T-helper 1 cell treated with Interleukin-12 subunit alpha and Interleukin-12 subunit beta and Interleukin-4 antibody, amounts not matched to agents 30 ng/mL and 1 ng/mL, for 36 hours (primary cell): ENCODE results near the gene RFC1. TPM values are rescaled to one million over a fixed set of nuclear protein-coding genes. Genes with fewer than 3 reads are reported as not detected.

ENCODE experiments used
- intact Hi-C: fragments of 100-400 bp; cut with micrococcal nuclease; formaldehyde crosslinking; loops from one replicate; pipeline ENCODE4 v1.15.1; 2024
- total RNA-seq: library from RNA; stranded (reverse); gene quantifications from 2 replicates; pipeline ENCODE4 v1.2.3, GENCODE V29; 2022

The RFC1 gene
- total RNA-seq, 1 donor from 2014 or later: 70.8 TPM

DNA sequence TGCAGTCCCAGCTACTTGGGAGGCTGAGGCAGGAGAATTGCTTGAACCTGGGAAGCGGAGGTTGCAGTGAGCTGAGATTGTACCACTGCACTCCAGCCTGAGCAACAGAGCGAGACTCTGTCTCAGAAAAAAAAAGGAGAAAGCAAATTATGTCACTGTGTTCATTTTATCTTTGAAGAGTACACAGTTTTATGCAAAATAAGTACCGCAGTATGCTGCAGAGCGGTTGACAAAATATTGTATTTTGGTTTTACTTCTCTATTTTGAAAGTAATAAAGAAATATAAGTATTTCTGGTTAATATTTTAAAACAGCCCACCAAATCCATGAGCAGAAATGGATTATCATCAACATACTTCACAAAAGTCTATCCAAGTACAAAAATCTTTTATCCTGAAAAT lies 5.6 kb downstream of the RFC1 start:
- intact Hi-C loops: loop anchor here (10.0 kb wide), 2 partner anchors 556 to 1314 kb away; partner anchors contain the start of gene TLR1

DNA sequence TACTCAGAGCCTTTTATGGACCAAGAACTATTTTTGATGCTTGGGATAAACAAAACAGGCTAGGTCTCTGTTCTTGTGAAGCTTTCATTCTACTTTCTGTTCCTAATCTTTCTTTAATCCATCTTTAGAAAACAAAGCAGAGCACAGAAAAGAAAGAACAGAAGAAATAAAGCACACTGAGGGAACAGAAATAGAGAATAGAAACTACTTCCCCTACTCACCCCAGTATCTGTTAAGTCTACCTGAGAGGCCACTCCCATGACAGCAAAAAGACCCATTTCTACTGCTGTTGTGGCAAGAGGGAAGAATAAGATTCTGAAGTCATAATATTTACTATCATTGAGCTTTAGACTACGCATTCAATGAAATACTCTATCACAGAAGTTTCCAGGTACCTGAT lies 9.2 kb downstream of the RFC1 start:
- intact Hi-C loops: loop anchor here (10.0 kb wide), 1 partner anchor 948 kb away; no protein-coding TSS in a partner anchor

- intact Hi-C loops: loop anchor here (1.0 to 10.0 kb wide), 13 partner anchors 10 to 1667 kb away; partner anchors contain the start of genes N4BP2, PDS5A, RELL1 and RHOH
These were observed 12.0 kb downstream of the RFC1 start for GRCh38 chr4:39354254-39354552.

DNA sequence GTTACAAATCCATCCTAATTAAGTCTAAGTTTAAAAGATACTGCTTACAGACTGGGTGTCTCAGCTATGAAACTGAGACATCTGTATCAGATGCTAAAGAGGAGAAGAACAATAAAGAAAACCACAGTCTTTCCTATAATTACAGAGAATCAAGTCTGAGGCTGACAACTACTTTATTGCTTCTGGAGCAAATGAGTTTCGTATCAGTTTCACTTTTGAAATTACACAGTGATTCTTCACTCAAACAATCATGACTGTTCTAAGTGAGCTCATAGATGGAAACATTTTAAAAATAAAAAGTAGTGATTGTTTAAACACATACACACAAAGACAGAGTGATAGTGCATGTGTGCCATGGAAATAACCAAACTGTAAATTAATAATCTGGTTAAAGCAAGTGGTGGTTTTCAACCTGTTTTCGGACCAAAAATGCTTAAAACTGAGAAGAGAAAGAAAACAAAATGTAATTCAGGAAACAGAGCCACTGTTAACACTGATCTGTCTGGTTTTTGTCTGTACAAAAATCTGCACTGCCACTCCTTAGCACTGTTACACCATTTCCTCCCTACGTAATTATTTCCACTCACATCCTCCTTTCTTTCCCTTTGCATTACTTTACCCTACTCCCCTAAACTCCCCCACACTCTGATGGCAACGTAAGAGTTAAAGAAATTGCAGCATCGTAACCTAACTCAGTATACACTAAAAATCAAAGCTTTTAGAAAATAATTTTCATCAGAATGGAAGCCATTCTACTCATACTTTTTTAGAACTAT lies 12.5 kb downstream of the RFC1 start:
- intact Hi-C loops: loop anchor here (1.0 to 10.0 kb wide), 20 partner anchors 11 to 1666 kb away; partner anchors contain the start of genes LIAS, N4BP2, PDS5A and RELL1

DNA sequence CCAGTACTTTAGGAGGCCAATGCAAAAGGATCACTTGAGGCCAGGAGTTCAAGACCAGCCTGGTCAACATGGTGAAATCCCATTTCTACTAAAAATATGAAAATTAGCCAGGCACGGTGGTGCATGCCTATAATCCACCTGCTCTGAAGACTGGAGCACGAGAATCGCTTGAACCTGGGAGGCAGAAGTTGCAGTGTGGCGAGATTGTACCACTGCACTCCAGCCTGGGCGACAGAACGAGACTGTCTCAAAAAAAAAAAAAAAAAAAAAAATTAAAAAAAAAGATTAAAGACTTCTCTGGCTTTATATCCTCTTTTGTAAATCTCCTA lies 13.0 kb downstream of the RFC1 start:
- intact Hi-C loops: loop anchor here (1.0 to 10.0 kb wide), 18 partner anchors 66 to 1666 kb away; partner anchors contain the start of genes LIAS, N4BP2, PDS5A and RELL1

GRCh38 chr4:39349326-39349725 lies 16.8 kb downstream of the RFC1 start:
- intact Hi-C loops: no loop called here

DNA sequence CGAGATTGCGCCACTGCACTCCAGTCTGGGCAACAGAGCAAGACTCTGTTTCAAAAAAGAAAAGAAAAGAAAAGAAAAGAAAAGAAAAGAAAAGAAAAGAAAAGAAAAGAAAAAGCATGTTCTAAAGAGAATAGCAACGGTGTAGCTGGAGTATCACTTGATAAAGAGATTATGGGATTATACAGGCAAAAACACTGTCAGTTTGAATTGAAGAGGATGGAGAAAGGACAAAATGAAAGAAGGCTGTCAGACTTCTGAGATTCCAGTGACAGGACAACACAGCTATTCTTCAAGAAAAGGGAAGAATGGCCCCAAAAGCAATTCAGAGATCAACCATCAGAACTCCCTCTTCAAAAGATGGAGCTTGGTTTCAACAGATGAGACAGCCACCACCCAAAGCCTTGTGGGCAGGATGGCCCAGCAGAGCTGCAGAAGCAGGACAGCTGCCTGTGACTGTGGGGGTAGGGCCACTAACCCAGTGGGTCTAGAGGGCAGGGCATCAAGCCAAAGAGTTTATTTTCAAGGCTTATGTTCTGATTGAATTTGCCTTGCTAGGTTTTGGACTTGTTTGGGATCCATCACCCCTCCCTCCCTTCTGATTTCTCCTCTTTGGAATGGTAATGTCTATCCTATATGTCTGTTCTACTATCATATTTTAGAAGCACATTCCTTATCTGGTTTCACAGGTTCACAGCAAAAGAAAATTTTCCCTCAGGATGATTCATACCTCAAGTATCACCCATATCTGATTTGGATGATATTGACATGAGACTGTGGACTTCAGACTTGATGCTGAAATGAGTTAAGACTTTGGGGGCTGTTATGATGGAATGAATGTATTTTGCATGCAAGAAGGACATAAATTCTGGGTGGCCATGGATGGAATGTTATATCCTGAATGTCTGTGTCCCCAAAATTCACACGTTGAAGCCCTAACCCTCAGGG lies 17.5 kb downstream of the RFC1 start:
- intact Hi-C loops: no loop called here

DNA sequence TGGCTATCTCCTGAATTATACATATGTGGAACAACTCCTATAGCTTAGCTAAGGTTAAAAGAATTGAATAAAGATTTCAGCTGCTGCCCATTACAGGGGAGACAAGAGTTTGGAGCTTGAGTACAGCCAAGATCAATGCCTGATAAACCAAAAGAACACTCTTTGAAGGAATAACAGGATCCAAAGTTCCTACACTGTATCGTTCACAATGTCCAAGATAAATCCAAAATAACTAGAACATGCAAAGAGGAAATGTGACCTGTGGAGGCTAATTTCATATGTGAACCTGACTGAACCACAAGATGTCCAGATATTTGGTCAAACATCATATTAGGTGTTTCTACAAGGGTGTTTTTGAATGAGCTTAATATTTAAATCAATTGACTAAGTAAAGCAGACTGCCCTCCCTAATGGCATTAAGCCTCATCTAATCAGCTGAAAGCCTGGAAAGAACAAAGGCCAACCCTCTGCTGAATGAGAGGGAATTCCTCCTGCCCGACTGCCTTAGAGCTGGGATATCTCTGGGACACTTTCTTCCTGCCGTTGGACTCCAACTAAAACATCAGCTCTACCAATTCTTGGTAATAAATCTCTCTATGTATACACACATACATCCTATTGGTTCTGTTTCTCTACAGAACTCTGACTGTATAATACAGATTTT lies 19.2 kb downstream of the RFC1 start:
- intact Hi-C loops: no loop called here

- intact Hi-C loops: no loop called here
These were observed 23.4 kb downstream of the RFC1 start for GRCh38 chr4:39342731-39343130.

DNA sequence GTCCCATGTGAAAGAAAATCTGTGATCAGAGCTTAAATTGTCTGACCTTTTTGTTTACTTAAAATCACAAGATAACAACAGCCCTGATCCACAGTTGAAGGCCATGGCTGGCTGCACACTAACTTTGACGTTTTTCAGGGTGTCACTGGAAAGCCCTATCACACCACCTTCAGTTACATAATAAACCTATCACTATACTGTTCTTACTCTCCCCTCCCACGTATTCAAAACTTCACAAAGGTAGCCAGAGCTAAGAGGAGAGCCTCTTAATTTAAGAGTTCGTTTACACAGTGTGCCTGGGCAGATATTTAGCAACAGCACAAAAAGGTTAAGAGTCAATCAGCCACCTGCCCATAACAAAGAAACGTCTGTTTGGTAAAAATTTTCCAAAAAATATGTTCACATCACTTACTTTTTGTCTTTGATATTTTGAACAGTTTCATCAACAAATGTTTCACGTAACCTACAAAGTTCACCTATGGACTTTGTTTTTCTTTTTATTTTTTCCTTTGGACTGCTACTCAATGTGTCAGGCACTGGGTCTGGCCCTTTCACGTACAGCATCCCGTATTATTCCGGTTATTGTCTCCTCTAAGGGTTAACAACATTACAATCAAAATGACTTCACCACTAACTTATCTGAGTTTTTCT lies 25.0 kb downstream of the RFC1 start:
- intact Hi-C loops: no loop called here

DNA sequence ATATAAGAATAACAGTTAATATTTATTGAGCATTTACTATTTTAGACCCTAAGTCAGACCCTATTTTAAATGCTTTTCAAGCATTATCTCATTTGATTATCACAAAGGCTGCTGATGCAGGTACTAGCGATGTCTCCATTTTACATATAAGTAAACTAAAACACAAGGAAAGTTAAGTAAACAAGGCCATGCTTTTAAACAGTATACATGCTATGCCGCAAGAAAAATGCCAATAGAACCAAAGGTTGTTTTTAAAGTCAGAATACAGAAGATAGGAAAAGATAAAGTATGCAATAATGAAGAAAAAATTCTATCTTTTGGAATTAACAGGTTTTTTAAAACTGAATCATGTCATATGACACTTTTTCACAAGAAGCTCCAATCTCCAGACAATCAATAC lies 26.2 kb downstream of the RFC1 start:
- intact Hi-C loops: no loop called here

GRCh38 chr4:39337841-39338240 lies 28.3 kb downstream of the RFC1 start:
- intact Hi-C loops: no loop called here

GRCh38 chr4:39335566-39335965 lies 30.6 kb downstream of the RFC1 start:
- intact Hi-C loops: no loop called here

DNA sequence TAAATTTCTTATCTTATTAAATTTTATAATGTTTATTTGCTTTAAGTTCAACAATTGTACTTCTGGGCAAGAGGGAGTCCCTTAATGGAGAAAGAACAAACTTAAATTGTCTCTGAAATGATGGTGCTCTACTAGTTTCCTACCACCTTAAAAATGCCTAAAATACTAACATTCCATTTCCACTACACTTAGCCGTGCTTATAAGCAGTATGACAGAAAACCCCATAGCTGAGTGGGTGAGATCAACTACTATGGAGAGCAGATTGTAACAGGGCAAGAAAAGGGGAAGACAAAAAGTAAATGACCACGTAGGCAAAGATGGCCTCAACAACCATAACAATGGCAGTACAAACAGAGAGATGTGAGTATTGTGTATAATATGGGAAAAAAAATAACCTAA lies 35.0 kb downstream of the RFC1 start:
- intact Hi-C loops: no loop called here

GRCh38 chr4:39330353-39330752 lies 35.8 kb downstream of the RFC1 start:
- intact Hi-C loops: no loop called here

DNA sequence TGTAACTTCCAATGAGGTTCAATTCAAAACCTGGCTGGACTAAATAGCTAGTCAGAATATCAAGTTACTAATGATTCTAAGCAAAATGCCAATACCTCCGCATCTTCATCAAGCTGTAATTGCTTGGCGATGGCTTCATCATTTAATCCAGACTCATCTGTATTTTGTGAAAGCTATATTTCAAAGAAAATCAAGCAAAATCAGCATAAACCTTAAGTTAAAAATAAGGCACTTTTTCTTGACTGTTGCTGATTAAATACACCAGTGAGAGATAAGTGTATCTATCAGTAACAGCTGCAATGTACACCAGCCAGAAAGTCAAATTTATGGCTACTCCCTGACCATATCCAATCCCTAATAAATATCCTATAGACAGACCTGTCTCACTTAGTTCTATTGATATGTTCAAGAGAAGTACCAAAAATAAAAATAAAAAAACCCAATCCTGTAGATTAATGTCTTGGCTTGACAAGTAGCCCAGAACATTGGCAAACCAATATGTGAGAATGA lies 39.6 kb downstream of the RFC1 start:
- intact Hi-C loops: no loop called here

- intact Hi-C loops: no loop called here
These were observed 41.1 kb downstream of the RFC1 start for GRCh38 chr4:39324897-39325613.

- intact Hi-C loops: no loop called here
These were observed 41.7 kb downstream of the RFC1 start for GRCh38 chr4:39324446-39324845.

GRCh38 chr4:39323821-39324220 lies 42.3 kb downstream of the RFC1 start:
- intact Hi-C loops: no loop called here

GRCh38 chr4:39320381-39321115 lies 45.6 kb downstream of the RFC1 start:
- intact Hi-C loops: no loop called here
